ENCODE results near the gene MEF2C.

Gene MEF2C

GRCh38 chr5:88707216-88707965 is 175.6 kb downstream of the MEF2C start:
- peak in 1 of 2 experiments; percentile 9 for DNase-seq

- DNase-seq: no peak
Measured at GRCh38 chr5:88702332-88702731, 180.7 kb downstream of the MEF2C start.

DNA sequence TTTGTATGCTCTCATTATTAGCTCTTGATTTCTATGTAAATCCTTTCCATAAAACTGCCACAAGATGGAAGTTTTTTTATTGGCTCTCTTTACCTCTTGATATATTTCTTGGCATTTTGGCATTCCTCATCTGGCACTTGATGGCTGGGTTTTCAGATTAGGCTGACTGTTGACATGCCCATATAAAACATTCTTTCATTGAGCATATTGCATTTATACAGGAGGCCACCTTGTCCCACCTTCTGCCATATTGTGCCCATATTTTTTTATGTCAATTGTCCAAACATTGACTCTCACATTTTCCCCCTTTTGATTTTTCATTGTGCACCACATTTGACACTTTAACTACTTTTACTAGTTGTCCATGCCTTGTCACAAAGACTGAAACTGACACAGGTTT is 182.9 kb downstream of the MEF2C start:
- no peak for DNase-seq

GRCh38 chr5:88698290-88698689 is 184.7 kb downstream of the MEF2C start:
- DNase-seq: no peak

- DNase-seq: no peak
Measured at GRCh38 chr5:88696466-88696865, 186.5 kb downstream of the MEF2C start.

GRCh38 chr5:88695931-88696330 is 187.1 kb downstream of the MEF2C start:
- DNase-seq: no peak

- no peak for DNase-seq
Measured at GRCh38 chr5:88695232-88695631, 187.8 kb downstream of the MEF2C start.

DNA sequence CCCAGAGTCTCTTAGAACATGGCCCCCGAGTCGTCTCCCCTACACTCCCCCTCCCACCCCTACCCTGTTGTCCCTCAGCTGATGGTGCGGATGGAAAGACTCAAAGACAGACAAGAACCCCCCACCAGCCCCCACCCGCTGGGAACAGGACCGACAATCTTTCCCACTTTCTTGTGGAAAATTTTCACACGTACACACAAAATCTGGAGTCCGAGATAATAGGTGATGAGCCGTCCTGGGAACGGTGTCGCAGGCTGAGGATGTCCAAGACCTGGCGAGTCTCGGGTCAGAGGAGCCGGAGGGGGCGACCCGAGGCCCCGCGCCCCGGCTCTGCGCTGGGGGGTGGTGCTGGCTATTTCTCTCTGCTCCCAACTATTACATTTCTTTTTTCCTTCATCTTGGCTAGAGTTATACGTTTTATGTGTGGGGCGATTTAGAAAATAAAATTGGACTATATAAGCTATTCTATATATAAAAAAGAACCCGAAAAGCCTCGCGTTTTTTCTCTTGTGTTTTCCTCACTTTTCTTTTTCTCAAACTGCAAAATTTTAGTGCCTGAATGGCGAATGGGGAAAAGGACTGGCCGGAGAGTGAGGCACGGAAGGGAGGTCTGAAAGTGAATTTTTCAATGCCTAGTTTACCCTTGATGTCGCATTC is 188.8 kb downstream of the MEF2C start:
- DNase-seq: no peak

GRCh38 chr5:88693071-88693932 is 189.7 kb downstream of the MEF2C start:
- no peak for DNase-seq

- DNase-seq: no peak
Measured at GRCh38 chr5:88691945-88692868, 190.8 kb downstream of the MEF2C start.

DNA sequence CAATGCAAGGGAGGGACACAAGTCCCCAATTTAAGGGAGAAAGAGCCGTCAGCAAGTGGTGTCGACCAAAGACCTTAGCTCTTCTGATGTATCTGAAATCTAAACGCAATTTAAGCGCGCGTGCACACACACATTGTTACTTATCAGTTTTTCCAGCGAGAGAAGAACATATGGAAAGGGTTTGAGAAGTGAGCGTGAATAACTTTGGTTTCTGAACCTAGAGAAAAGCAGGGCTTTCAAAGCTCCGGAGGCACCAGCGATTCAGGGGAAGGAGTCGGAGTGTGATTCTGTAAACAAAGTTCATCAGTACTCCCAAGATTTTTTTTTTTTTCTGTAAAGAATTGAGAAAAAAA is 191.8 kb downstream of the MEF2C start:
- DNase-seq: no peak

- DNase-seq: peak in 1 of 2 experiments; percentile 70
Measured at GRCh38 chr5:88690409-88691229, 192.4 kb downstream of the MEF2C start.

- DNase-seq: no peak
Measured at GRCh38 chr5:88689668-88690408, 193.1 kb downstream of the MEF2C start.

DNA sequence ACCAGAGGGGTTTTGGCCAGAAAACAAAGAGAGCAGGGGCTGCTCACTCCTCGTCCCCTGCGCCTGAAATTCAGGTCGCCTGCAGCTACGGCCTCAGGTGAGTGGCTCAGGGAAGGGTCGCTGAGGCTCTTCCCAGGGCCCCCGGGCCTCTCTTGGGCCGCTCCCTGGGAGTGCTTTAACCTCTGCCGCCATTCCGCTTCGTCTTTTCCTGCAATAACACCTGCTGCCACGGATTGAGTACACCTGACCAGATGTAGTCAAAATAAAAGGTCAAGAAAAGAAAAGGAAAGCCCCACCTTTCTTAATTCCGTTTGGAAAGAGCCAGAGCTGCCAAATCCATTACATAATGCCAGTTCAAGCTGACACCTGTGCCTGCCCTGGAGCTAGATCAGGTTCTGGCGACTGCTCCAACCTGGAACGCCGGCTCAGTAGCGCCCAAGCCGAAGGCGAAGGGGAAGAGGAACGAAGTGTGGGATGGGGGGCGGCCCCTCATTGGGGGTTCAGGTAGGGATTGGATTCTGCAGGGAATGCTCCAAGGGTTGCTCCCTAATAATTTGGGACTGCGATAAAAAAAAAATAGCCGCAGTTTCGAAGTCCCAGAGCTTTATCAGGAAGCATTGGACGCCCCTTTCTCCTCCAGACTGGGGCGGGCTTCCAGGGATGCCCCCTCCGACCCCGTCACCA is 193.9 kb downstream of the MEF2C start:
- DNase-seq: no peak

DNA sequence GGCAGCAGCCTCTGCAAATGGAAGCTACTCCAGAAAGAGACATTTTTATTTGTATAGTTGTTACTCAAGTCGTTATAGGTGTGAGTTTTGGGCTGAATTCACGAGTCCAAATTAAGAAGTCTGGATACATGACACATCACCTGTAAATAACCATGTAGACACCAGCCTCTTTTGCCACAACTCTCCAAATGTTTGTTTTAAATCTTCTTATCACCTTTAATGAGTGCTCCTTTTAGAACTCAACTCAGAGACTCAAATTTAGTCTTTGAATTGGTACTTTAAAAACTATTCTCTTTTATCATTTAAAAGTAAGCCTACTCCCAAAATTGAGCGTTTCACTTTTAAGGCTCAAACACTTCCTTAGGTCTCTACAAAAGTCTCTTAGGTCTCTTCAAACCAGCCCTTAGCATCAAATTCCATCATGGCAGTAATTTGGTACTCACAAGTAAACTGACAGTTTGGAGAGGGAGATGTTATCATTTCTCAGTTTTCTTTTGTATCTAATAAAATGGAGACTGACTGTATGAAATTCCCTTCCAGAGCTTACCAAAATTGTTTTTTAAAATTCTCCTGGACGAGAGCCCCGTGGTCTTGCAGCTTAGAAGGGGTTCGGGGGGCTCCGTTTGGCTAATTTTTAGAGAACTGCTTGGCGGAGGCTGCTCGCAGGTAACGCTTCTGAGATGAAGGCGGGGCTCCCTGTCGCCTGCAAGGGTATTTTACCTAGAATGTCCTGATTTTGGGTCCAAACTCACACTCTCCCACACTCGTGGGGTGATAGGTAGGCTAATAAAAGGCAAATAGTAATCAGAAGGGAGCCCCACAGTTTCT is 194.6 kb downstream of the MEF2C start:
- DNase-seq: no peak

GRCh38 chr5:88687373-88687911 is 195.5 kb downstream of the MEF2C start:
- DNase-seq: no peak

- DNase-seq: no peak
Measured at GRCh38 chr5:88686726-88687125, 196.3 kb downstream of the MEF2C start.

DNA sequence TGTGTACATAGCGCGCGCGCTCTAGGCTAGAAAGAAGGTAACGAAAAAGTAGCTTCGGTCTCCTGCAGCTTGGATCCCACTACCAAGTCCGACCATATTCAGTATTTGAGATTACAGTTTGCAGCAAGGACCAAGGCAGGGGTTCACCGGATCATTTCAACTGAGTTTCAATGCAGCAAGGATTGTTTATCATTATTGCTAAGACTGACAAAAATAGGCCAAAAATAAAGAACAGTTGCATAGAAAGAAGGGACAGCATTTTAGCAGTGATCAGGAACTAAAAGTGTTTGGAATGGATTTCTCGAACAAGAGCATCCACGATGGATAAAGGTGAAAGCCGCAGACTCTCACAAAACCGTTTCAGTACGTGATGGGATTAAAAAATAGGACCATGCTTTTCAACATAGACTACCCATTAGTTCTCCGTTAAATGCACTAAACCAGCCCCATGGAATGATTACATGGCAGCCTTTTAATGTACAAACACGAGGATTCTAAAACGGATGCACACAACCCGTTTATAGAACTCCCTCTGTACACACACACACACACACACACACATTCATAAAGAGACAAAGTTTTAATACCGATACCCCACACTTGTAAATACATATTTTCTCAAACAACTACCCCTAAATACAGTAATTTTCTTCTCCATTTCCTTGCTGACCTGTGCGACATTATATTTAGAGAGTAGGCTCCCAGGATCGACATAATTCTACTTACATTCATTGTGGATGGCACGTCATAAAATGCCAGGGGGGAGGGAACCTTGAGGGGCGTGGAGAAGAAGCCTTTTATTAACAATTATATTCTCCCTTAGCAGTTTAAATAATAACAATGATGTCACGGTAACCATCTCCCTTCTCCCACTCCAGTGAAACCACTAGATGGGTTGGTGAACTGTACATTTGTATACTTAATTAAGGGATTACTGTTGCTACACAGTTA is 197.1 kb downstream of the MEF2C start:
- no peak for DNase-seq
